ENCODE measurements around the gene ADAT3. TPM values are rescaled to one million over a fixed set of nuclear protein-coding genes. Genes with fewer than 3 reads are reported as not detected.

The ADAT3 gene
- total and polyA plus RNA-seq, 8 donors = 1.3 to 9.4 (median 2.9) TPM

DNA sequence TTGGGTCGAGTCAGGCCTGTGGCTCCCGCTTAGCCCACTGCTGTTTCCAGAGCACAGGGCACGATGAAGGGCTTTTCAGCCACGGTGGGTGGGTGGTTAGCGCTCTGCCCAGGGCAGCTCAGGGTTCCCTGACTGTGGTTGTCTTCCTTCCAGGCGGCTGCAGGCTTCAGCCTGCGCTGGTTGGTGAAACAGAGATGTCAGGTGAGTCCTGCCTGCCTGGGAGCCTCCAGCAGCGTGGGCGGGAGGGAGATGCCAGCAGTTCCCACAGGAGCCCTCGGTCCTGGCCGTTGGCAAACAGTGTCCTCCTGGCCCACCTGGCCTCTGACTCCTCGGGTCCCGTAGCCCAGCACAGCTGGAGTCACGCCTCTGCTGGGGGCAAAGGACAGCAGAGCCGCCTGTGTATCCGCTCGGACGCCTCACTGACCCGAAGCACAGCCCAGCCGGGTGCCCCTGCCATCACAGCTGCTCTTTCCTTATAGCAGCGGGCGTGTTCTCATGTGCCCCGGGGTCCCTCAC is 9.7 kb downstream of the ADAT3 start:
- TF ChIP-seq, protein P1, sequence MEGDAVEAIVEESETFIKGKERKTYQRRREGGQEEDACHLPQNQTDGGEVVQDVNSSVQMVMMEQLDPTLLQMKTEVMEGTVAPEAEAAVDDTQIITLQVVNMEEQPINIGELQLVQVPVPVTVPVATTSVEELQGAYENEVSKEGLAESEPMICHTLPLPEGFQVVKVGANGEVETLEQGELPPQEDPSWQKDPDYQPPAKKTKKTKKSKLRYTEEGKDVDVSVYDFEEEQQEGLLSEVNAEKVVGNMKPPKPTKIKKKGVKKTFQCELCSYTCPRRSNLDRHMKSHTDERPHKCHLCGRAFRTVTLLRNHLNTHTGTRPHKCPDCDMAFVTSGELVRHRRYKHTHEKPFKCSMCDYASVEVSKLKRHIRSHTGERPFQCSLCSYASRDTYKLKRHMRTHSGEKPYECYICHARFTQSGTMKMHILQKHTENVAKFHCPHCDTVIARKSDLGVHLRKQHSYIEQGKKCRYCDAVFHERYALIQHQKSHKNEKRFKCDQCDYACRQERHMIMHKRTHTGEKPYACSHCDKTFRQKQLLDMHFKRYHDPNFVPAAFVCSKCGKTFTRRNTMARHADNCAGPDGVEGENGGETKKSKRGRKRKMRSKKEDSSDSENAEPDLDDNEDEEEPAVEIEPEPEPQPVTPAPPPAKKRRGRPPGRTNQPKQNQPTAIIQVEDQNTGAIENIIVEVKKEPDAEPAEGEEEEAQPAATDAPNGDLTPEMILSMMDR (IDR thresholded peaks at IDR 0.05) = no peak
- DNase-seq = no peak

DNA sequence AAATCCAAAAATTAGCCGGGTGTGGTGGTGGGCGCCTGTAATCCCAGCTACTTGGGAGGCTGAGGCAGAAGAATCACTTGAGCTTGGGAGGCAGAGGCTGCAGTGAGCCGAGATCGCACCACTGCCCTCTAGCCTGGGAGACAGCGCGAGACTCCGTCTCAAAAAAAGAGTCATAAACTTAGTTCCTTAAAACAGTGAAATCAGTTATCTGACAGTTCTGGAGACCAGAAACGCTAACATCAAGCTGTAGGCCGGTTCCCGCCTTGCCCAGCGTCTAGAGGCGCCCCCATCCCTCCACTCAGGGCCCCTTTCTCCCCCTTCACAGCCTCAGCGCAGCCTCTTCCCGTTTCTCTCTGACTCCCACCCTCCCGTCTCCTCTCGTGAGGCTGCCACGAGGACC is 11.9 kb downstream of the ADAT3 start:
- TF ChIP-seq, protein P1 (IDR thresholded peaks at IDR 0.05) = no peak
- no peak for ATAC-seq

More for the DNA sequence above, 9.7 kb downstream of the ADAT3 start:
- H3K27me3 ChIP-seq = no peaks in the 10 kb centered on the region
- H3K36me3 ChIP-seq = peaks cover 0 to 69% of the 10 kb centered on the region in 2 donors
- peaks cover 4 to 13% of the 10 kb centered on the region in 2 donors for H3K4me1 ChIP-seq
- no peak for ATAC-seq
- no peak overlapping the region for H3K4me3 ChIP-seq
- intact Hi-C loops (cut with DNase I) = no loop called here
- no peak overlapping the region for H3K27ac ChIP-seq
- H3K9me3 ChIP-seq = no peaks in the 10 kb centered on the region

DNA sequence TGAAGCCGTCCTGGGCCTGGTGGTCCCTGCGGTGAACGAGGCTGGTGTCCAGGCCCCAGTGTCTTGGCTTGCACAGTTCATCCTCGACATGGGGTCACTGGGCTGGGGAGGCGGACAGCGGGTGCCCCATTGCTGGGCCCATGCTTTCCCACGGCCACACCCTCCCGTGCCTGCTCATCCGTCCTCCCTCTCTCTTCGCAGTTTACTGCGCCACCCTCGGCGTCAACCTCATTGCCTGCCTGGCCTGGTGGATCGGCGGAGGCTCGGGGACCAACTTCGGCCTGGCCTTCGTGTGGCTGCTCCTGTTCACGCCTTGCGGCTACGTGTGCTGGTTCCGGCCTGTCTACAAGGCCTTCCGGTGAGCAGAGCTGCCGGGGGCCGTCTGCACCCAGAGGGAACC is 12.7 kb downstream of the ADAT3 start:
- Histone ChIP-seq H3K27ac (no peak overlapping the region), H3K4me3 (no peak overlapping the region), H3K4me1 (no peaks in the 10 kb centered on the region), H3K9me3 (no peaks in the 10 kb centered on the region), H3K36me3 (peaks cover 0 to 86% of the 10 kb centered on the region in 2 donors), H3K27me3 (no peaks in the 10 kb centered on the region)
- ATAC-seq (no peak), DNase-seq (no peak)
- TF ChIP-seq, protein P1 (IDR thresholded peaks at IDR 0.05) = no peak
- intact Hi-C loops (cut with DNase I) = no loop called here

More for the DNA sequence above, 11.9 kb downstream of the ADAT3 start:
- no peak for DNase-seq
- Histone ChIP-seq H3K4me3 (no peak overlapping the region), H3K4me1 (no peaks in the 10 kb centered on the region), H3K27ac (no peak overlapping the region), H3K36me3 (peaks cover 0 to 86% of the 10 kb centered on the region in 2 donors), H3K27me3 (no peaks in the 10 kb centered on the region), H3K9me3 (no peaks in the 10 kb centered on the region)
- intact Hi-C loops (cut with DNase I) = no loop called here

DNA sequence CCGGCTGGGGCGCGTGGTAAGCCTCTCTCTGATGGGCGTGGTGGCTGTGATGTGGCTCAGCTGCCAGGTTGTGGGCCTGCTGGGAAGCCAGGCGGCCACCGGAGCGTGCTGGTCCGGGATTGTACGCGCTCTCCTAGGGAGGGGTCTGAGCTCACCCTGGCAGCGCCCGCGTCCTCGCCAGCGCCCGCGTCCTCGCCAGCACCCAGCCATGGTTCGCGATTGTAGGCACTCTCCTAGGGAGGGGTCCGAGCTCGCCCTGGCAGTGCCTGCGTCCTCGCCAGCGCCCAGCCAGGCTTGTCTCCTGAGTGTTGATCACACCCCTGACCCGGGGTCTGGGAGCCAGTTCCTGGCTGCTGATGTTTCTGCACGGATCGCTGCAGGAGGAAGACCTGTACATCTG is 13.8 kb downstream of the ADAT3 start:
- Histone ChIP-seq H3K27me3 (no peaks in the 10 kb centered on the region), H3K27ac (no peak overlapping the region), H3K4me3 (no peak overlapping the region), H3K9me3 (no peaks in the 10 kb centered on the region), H3K36me3 (peaks cover 0 to 86% of the 10 kb centered on the region in 2 donors), H3K4me1 (no peaks in the 10 kb centered on the region)
- intact Hi-C loops (cut with DNase I) = no loop called here
- TF ChIP-seq, protein P1 (IDR thresholded peaks at IDR 0.05) = no peak
- peak in 1 of 4 donors; percentile 77 for DNase-seq
- ATAC-seq = no peak

DNA sequence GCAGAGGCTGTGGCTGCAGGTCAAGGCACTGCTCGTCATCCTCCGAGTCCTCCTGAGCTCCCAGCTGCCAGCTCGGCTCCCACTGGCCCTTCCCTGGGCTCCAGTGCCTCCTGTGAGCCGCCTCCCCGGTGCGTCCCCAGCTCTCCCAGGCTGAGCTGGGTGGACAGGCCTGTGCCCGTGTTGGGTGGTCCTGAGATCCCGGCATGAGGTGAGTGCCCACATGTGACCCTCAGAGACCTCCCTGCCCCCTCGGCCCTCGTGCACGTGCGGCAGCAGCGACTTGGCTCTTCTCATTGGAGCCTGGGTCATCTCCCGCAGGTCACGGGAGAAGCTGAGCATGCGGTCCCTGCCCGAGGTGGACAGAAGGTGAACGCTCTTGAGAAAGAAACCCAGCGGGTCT is 15.4 kb downstream of the ADAT3 start:
- DNase-seq = no peak
- Histone ChIP-seq H3K9me3 (no peaks in the 10 kb centered on the region), H3K36me3 (peaks cover 0 to 88% of the 10 kb centered on the region in 2 donors), H3K4me1 (no peaks in the 10 kb centered on the region), H3K27ac (no peak overlapping the region), H3K4me3 (no peak overlapping the region), H3K27me3 (no peaks in the 10 kb centered on the region)
- ATAC-seq = no peak
- intact Hi-C loops (cut with DNase I) = no loop called here
- TF ChIP-seq, protein P1 (IDR thresholded peaks at IDR 0.05) = no peak

Data from left lung (tissue), 10 donors.